AG04449 (cell line): ENCODE measurements around the gene VAC14.
A peak's percentile ranks its signal among the peaks of the same experiment; 100 is the strongest.

Experiments
- CTCF ChIA-PET: fragments of 350-600 bp; formaldehyde crosslinking; extraction: SDS; loops from one replicate; lab custom pipeline; 2021; ENCODE audit warnings: antibody characterized with exemption; lab: Yijun Ruan, JAX
- POLR2A ChIA-PET: fragments of 400-600, 350-600 bp; formaldehyde crosslinking; extraction: SDS; loops from one replicate; lab custom pipeline; 2020; ENCODE audit warnings: antibody characterized with exemption, inconsistent platforms; lab: Yijun Ruan, JAX
- DNase-seq: peaks from one replicate; pipeline ENCODE4 v3.0.0-alpha.2; 2010; ENCODE audit warnings: low read depth, low spot score
- H3K4me3 ChIP-seq: 2 replicates; pipeline ENCODE4 v1.5.1; 2011; ENCODE audit warnings: low read depth, mild to moderate bottlenecking, control low read depth, low read length
- CTCF ChIP-seq: IDR thresholded peaks from one replicate; pipeline ENCODE4 v1.5.1; 2011; ENCODE audit warnings: mild to moderate bottlenecking, moderate library complexity, low read length, control low read depth, inconsistent platforms; ENCODE audit not compliant: insufficient read depth; ENCODE audit errors: missing control alignments

Gene VAC14

GRCh38 chr16:70715860-70716357, 85.0 kb downstream of the VAC14 start:
- no peak for DNase-seq
- POLR2A ChIA-PET, result interaction anchor here (1.0 to 1.4 kb wide), 4 partner anchors 13 to 23 kb away, joined by 3 to 6 read pairs (median 4); no protein-coding TSS in a partner anchor
- CTCF ChIA-PET, result interaction anchor here (1.5 to 3.2 kb wide), 3 partner anchors 13 to 55 kb away, joined by 3 to 16 read pairs (median 13); no protein-coding TSS in a partner anchor
- no peak overlapping the region for H3K4me3 ChIP-seq
- no peak for TF ChIP-seq CTCF

GRCh38 chr16:70715055-70715858, 85.7 kb downstream of the VAC14 start:
- DNase-seq, result peak; percentile 89
- POLR2A ChIA-PET, result interaction anchor here (0.7 to 1.4 kb wide), 6 partner anchors 10 to 45 kb away, joined by 3 to 6 read pairs (median 4); no protein-coding TSS in a partner anchor
- CTCF ChIA-PET, result interaction anchor here (0.7 to 3.2 kb wide), 4 partner anchors 12 to 55 kb away, joined by 3 to 16 read pairs (median 8); no protein-coding TSS in a partner anchor
- no peak for TF ChIP-seq CTCF
- no peak overlapping the region for H3K4me3 ChIP-seq

- ChIA-PET POLR2A (interaction anchor here (1.0 to 1.2 kb wide), 4 partner anchors 11 to 46 kb away, joined by 3 to 6 read pairs (median 4); no protein-coding TSS in a partner anchor), CTCF (interaction anchor here (0.7 to 3.2 kb wide), 3 partner anchors 12 to 56 kb away, joined by 3 to 16 read pairs (median 13); no protein-coding TSS in a partner anchor)
- no peak for DNase-seq
- no peak overlapping the region for H3K4me3 ChIP-seq
- no peak for TF ChIP-seq CTCF
These were observed 86.3 kb downstream of the VAC14 start for GRCh38 chr16:70714581-70715054.

GRCh38 chr16:70713824-70714223, 87.1 kb downstream of the VAC14 start:
- CTCF ChIA-PET, result interaction anchor here (1.7 to 3.2 kb wide), 3 partner anchors 11 to 57 kb away, joined by 3 to 16 read pairs (median 13); no protein-coding TSS in a partner anchor
- H3K4me3 ChIP-seq, result no peak overlapping the region
- no peak for DNase-seq
- TF ChIP-seq CTCF, result no peak
- POLR2A ChIA-PET, result no interaction called here

GRCh38 chr16:70713342-70713741, 87.6 kb downstream of the VAC14 start:
- CTCF ChIA-PET, result interaction anchor here (1.1 to 3.2 kb wide), 4 partner anchors 10 to 57 kb away, joined by 3 to 16 read pairs (median 8); no protein-coding TSS in a partner anchor
- no peak for DNase-seq
- POLR2A ChIA-PET, result no interaction called here
- TF ChIP-seq CTCF, result no peak
- no peak overlapping the region for H3K4me3 ChIP-seq
